Measurements from ENCODE around the gene GRIN1. TPM values are rescaled to one million over a fixed set of nuclear protein-coding genes. Genes with fewer than 3 reads are reported as not detected.

The GRIN1 gene
- total and polyA plus RNA-seq, 10 of the 15 experiments (the other 5 are each of a cell fraction or from before 2014, with no cell fraction given): 0.05 to 0.10 (median 0.06) TPM; not detected in 6

- TF ChIP-seq FOXK2 (IDR thresholded peaks at IDR 0.05) (no peak), ELK1 (IDR thresholded peaks at IDR 0.05; ENCODE audit: low read depth, low read length) (no peak), CEBPZ (IDR thresholded peaks at IDR 0.05; ENCODE audit: low read depth, low read length) (no peak), HDAC2 (IDR thresholded peaks at IDR 0.05) (no peak), TCF12 (IDR thresholded peaks at IDR 0.05; ENCODE audit: low read depth, low read length) (no peak)
These were observed 9.7 kb downstream of the GRIN1 start (continued) for GRCh38 chr9:137148661-137149060.

GRCh38 chr9:137149363-137149762, 10.4 kb downstream of the GRIN1 start:
- Histone ChIP-seq H3K4me2 (ENCODE audit: control insufficient read depth, insufficient read depth) (peak overlapping the region; percentile 30), H3K4me1 (ENCODE audit: control insufficient read depth, insufficient read depth, low read length) (peaks cover 9% of the 10 kb centered on the region; the same call in 1 of the 2 replicates), H3K36me3 (ENCODE audit: control insufficient read depth in 2 of 2, insufficient read depth in 2 of 2, low read length in 1 of 2) (no peaks in the 10 kb centered on the region), H3K27ac (ENCODE audit: control insufficient read depth, insufficient read depth) (0 out of 2 replicates have a peak overlapping the region, but pooled peaks have one; percentile 4), H3K9ac (ENCODE audit: control insufficient read depth, insufficient read depth, low read length) (no peak overlapping the region; the same call in 1 of the 2 replicates), H3K4me3 (peak overlapping the region; percentile 57; the same call in 1 of the 2 replicates), H3K9me3 (replicated peaks; ENCODE audit: control insufficient read depth, insufficient read depth, low read length) (no peaks in the 10 kb centered on the region; the same call in 2 of the 3 replicates), H3K79me2 (ENCODE audit: control insufficient read depth, insufficient read depth, low read length) (no peaks in the 10 kb centered on the region), H3K27me3 (replicated peaks in 1 of 2; ENCODE audit: control insufficient read depth in 2 of 2, insufficient read depth in 2 of 2, low read length in 1 of 2) (no peaks in the 10 kb centered on the region), H2AFZ (ENCODE audit: control insufficient read depth, low read depth, low read length) (no peak overlapping the region), H4K20me1 (ENCODE audit: control insufficient read depth, insufficient read depth) (no peaks in the 10 kb centered on the region)
- in situ Hi-C loops (cut with MboI) (no loop called here), intact Hi-C loops (cut with micrococcal nuclease; ENCODE audit: unreplicated experiment) (no loop called here)
- FAIRE-seq (no peak), ATAC-seq (no peak), DNase-seq (ENCODE audit: low read depth, low spot score) (no peak)
- no TSS peak for BruUV-seq (replicated peaks)
- whole genome bisulfite sequencing (ENCODE audit: insufficient coverage, insufficient replicate concordance, low lambda C conversion rate, missing lambda C conversion rate): 39% methylated on average over 5 of the region's 5 CpGs
- ChIA-PET RAD21 (ENCODE audit: unreplicated experiment) (interaction anchor here (0.6 to 4.1 kb wide), 11 partner anchors 10 to 87 kb away, joined by 3 to 54 read pairs (median 18); partner anchors contain the start of genes ANAPC2, CYSRT1, LRRC26 and MAN1B1), POLR2A (interaction anchor here (1.0 to 4.3 kb wide), 18 partner anchors 8 to 125 kb away, joined by 3 to 166 read pairs (median 12); partner anchors contain the start of genes ANAPC2, CYSRT1, GRIN1 and LRRC26), CTCF (interaction anchor here (2.0 to 2.2 kb wide), 3 partner anchors 22 to 27 kb away, joined by 4 to 20 read pairs (median 4); no protein-coding TSS in a partner anchor), SMC1A (ENCODE audit: uncharacterized antibody, unreplicated experiment) (interaction anchor here (1.2 to 4.7 kb wide), 7 partner anchors 17 to 50 kb away, joined by 5 to 28 read pairs (median 13); partner anchors contain the start of genes ANAPC2, LRRC26 and SSNA1)
- TF ChIP-seq CREM (IDR thresholded peaks at IDR 0.05; ENCODE audit: low read depth): no peak
- TF ChIP-seq TARDBP (IDR thresholded peaks at IDR 0.05; ENCODE audit: borderline replicate concordance): no peak
- TF ChIP-seq ZSCAN29 (IDR thresholded peaks at IDR 0.05): no peak
- TF ChIP-seq SIN3A (IDR thresholded peaks at IDR 0.05; ENCODE audit: low read depth, low read length): no peak
- TF ChIP-seq CREB1 (IDR thresholded peaks at IDR 0.05; ENCODE audit: low read depth): no peak
- TF ChIP-seq JUND (IDR thresholded peaks at IDR 0.05; ENCODE audit: low read depth, low read length): no peak
- TF ChIP-seq RFX5 (IDR thresholded peaks at IDR 0.05; ENCODE audit: low read depth, low read length): no peak
- TF ChIP-seq NR2C1 (IDR thresholded peaks at IDR 0.05): no peak
